Activated B cell treated with CpG ODN at 0.5 μM for 24 hours (primary cell): ENCODE data around the gene CNTNAP2. TPM values are rescaled to one million over a fixed set of nuclear protein-coding genes. Genes with fewer than 3 reads are reported as not detected.

ENCODE experiments used
- ATAC-seq: fragments of 200-7000 bp; cut with Tn5 transposase; one replicate; pipeline ENCODE4 v1.10.0; 2021; ENCODE audit warnings: low read depth, mild to moderate bottlenecking, moderate library complexity
- CTCF ChIA-PET: fragments of 350-600 bp; sonication (Branson Sonifier 250); formaldehyde crosslinking; loops from one replicate; lab custom pipeline; 2021; ENCODE audit warnings: antibody characterized with exemption; lab: Charles Lee
- POLR2A ChIA-PET: fragments of 350-600 bp; sonication (Branson Sonifier 250); formaldehyde crosslinking; loops from one replicate; lab custom pipeline; 2021; ENCODE audit warnings: antibody characterized with exemption; lab: Charles Lee
- DNase-seq: peaks from one replicate; pipeline ENCODE4 v3.0.0; 2022
- H3K27ac Mint-ChIP-seq: one replicate; pipeline ENCODE4 v1.8.0; 2020; ENCODE audit warnings: mixed read lengths
- H3K27me3 Mint-ChIP-seq: one replicate; pipeline ENCODE4 v1.8.0; 2021; ENCODE audit warnings: mixed read lengths
- H3K36me3 Mint-ChIP-seq: one replicate; pipeline ENCODE4 v1.8.0; 2021; ENCODE audit warnings: low read depth, mixed read lengths
- H3K4me1 Mint-ChIP-seq: one replicate; pipeline ENCODE4 v1.8.0; 2021; ENCODE audit warnings: mixed read lengths
- H3K4me3 Mint-ChIP-seq: one replicate; pipeline ENCODE4 v1.8.0; 2020; ENCODE audit warnings: mild to moderate bottlenecking, mixed read lengths
- H3K9me3 Mint-ChIP-seq: one replicate; pipeline ENCODE4 v1.8.0; 2020; ENCODE audit warnings: mixed read lengths
- intact Hi-C: fragments of 100-400 bp; cut with micrococcal nuclease; formaldehyde crosslinking; loops from one replicate; pipeline ENCODE4 v1.15.1; 2024
- total RNA-seq: library from RNA; stranded (reverse); gene quantifications from 2 replicates; pipeline ENCODE4 v1.2.3, GENCODE V29; 2022
- TF ChIP-seq, protein P1 (sequence below): fragments of 200-600 bp; IDR thresholded peaks from one replicate; pipeline ENCODE4 v1.8.0; 2022; ENCODE audit warnings: antibody characterized with exemption, mild to moderate bottlenecking

CNTNAP2 gene
- total RNA-seq, 1 donor from 2014 or later: 0.84 TPM

DNA sequence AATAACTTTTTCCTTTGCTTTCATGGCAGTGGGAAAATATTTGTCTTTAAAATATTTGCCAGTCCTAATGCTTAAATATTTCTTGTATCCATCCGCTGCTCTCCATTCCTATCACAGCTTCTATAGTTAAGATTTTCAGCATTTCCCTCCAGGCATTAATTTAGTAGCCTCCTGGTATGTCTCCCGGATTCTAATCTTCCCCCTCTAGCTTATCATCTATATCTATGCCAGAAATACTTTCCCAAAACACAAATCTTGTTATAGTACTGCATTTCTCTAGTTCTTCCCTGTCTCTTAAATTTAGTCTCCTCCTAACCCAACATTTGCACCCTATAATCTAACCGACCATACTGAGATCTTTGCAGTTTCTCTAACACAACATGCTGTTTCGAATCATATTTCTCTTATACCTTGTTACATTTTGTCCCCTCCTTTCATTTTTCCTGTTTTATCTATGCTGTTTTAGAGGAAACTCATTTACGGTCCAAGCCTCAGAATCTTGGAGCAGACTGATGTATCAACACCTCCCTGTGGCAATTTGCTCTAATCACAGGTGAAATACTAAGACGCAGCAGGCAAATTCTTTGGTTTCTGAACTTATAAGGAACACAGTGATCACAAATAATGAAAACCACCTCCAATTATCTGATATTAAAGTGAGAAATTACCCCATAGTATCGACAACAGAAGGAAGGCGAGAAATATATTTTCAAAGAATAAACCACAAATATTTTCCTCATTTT is 10.3 kb downstream of the CNTNAP2 start:
- Mint-ChIP-seq H3K4me1 (no peaks in the 10 kb centered on the region), H3K36me3 (no peaks in the 10 kb centered on the region), H3K4me3 (no peak overlapping the region), H3K9me3 (peaks cover 6% of the 10 kb centered on the region), H3K27ac (no peak overlapping the region), H3K27me3 (no peaks in the 10 kb centered on the region)
- DNase-seq (no peak), ATAC-seq (no peak)
- CTCF ChIA-PET: no interaction called here
- intact Hi-C loops: no loop called here
- TF ChIP-seq, protein P1, sequence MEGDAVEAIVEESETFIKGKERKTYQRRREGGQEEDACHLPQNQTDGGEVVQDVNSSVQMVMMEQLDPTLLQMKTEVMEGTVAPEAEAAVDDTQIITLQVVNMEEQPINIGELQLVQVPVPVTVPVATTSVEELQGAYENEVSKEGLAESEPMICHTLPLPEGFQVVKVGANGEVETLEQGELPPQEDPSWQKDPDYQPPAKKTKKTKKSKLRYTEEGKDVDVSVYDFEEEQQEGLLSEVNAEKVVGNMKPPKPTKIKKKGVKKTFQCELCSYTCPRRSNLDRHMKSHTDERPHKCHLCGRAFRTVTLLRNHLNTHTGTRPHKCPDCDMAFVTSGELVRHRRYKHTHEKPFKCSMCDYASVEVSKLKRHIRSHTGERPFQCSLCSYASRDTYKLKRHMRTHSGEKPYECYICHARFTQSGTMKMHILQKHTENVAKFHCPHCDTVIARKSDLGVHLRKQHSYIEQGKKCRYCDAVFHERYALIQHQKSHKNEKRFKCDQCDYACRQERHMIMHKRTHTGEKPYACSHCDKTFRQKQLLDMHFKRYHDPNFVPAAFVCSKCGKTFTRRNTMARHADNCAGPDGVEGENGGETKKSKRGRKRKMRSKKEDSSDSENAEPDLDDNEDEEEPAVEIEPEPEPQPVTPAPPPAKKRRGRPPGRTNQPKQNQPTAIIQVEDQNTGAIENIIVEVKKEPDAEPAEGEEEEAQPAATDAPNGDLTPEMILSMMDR: no peak
- POLR2A ChIA-PET: no interaction called here

DNA sequence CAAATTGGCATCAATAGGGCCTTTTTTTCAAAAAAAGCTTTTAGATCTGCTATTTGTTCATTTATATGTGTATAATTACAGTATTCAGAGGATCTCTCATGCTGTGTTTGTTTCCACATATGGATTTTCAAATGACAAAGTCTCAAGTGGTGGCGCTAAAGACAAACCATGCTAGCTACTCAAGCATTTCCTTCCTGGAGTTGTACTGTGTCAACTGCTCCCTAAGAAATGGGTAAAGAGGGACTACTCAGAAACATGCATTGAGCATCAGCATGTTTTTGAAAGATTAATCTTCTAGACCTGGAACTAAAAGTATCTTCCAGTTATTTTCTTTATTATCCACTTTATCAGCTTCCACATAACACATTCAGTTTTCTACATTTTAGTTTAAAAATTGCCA is 12.7 kb downstream of the CNTNAP2 start:
- no peaks in the 10 kb centered on the region for H3K4me1 Mint-ChIP-seq
- no peaks in the 10 kb centered on the region for H3K36me3 Mint-ChIP-seq
- intact Hi-C loops: no loop called here
- TF ChIP-seq, protein P1: no peak
- H3K27me3 Mint-ChIP-seq: no peaks in the 10 kb centered on the region
- no peak overlapping the region for H3K4me3 Mint-ChIP-seq
- POLR2A ChIA-PET: no interaction called here
- DNase-seq (no peak), ATAC-seq (no peak)
- peaks cover 6% of the 10 kb centered on the region for H3K9me3 Mint-ChIP-seq
- no peak overlapping the region for H3K27ac Mint-ChIP-seq
- CTCF ChIA-PET: no interaction called here

DNA sequence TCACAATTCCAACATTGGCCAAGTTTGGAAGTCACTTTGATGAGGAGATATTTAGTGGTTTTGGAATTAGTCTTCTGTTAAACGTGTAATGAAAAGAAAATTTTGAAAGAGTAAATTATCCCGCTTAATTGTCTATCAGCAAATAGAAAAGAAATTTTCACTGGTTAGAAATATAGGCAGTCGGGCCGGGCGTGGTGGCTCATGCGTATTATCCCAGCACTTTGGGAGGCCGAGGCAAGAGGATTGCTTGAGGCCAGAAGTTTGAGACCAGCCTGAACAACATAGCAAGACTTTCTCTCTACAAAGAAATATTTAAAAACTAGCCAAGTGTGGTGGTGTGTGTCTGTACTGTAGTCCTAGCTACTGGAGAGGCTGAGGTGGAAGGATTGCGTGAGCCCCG is 13.4 kb downstream of the CNTNAP2 start:
- no peak for DNase-seq
- Mint-ChIP-seq H3K9me3 (peaks cover 6% of the 10 kb centered on the region), H3K4me1 (no peaks in the 10 kb centered on the region), H3K27ac (no peak overlapping the region), H3K27me3 (no peaks in the 10 kb centered on the region), H3K4me3 (no peak overlapping the region), H3K36me3 (no peaks in the 10 kb centered on the region)
- intact Hi-C loops: no loop called here
- no peak for ATAC-seq
- TF ChIP-seq, protein P1: no peak
- ChIA-PET POLR2A (no interaction called here), CTCF (no interaction called here)

DNA sequence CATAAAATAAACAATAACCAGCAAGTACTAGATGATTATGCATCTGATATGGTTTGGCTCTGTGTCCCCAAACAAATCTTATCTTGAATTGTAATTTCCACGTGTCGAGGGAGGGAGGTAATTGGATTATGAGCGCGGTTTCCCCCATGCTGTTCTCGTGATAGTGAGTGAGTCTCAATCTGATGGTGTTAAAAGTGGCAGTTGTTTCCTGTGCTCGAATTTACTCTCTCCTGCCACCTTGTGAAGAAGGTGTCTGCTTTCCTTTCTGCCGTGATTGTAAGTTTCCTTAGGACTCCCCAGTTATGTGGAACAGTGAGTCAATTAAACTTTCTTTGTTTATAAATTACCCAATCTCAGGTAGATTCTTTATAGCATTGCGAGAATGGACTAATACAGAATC is 15.1 kb downstream of the CNTNAP2 start:
- ChIA-PET POLR2A (no interaction called here), CTCF (no interaction called here)
- no peak overlapping the region for H3K27ac Mint-ChIP-seq
- TF ChIP-seq, protein P1: no peak
- H3K27me3 Mint-ChIP-seq: no peaks in the 10 kb centered on the region
- H3K9me3 Mint-ChIP-seq: peaks cover 6% of the 10 kb centered on the region
- no peak for DNase-seq
- no peaks in the 10 kb centered on the region for H3K4me1 Mint-ChIP-seq
- H3K36me3 Mint-ChIP-seq: no peaks in the 10 kb centered on the region
- no peak for ATAC-seq
- no peak overlapping the region for H3K4me3 Mint-ChIP-seq
- intact Hi-C loops: no loop called here

DNA sequence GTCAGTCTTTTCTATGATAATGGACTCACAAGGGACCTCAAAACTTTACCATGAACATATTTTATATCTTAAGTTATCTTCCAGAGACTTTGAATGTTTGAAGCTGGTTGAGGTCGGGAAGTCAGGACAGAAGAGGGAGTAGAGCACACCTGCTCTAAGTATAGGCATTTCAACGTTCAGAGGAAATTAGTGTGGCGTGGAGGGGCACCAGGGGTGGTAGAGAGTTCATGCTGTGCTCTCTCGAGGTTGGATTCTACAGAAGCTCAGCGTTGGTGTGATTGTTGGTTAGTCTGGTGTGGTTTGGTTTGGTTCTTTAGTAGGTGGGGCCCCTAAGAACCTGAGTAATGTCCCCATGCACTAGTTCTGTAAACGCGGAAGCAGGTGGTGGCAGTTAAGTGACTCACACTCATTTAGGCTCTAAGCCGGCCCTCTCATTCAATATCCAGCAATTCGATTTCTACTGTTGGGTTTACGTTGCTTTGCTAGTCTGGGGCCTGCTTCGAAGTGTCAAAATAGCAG is 19.8 kb downstream of the CNTNAP2 start:
- TF ChIP-seq, protein P1: no peak
- Mint-ChIP-seq H3K27me3 (no peaks in the 10 kb centered on the region), H3K9me3 (no peaks in the 10 kb centered on the region), H3K36me3 (no peaks in the 10 kb centered on the region), H3K27ac (no peak overlapping the region), H3K4me1 (no peaks in the 10 kb centered on the region), H3K4me3 (no peak overlapping the region)
- CTCF ChIA-PET: no interaction called here
- no peak for ATAC-seq
- intact Hi-C loops: no loop called here
- POLR2A ChIA-PET: no interaction called here
- DNase-seq: no peak
